Ascending aorta (tissue), 2 donors: ENCODE measurements around the gene ATP10A. TPM values are rescaled to one million over a fixed set of nuclear protein-coding genes. Genes with fewer than 3 reads are reported as not detected.

ENCODE experiments used
- DNase-seq, 2 donors: peaks; one replicate each; pipeline ENCODE4 v3.0.0-alpha.2; 2019; ENCODE audit warnings: low spot score in 2 of 2
- H3K27ac ChIP-seq, 2 donors: fragments of 200-600 bp; sonication (generic); one replicate each; pipeline ENCODE4 v1.5.1; 2016 to 2017; ENCODE audit warnings: mild to moderate bottlenecking in 1 of 2
- H3K27me3 ChIP-seq: fragments of 200-600 bp; sonication (generic); one replicate; pipeline ENCODE4 v1.5.1; 2017
- H3K36me3 ChIP-seq, 2 donors: fragments of 200-600 bp; sonication (generic); one replicate each; pipeline ENCODE4 v1.5.1; 2016
- H3K4me1 ChIP-seq, 2 donors: fragments of 200-600 bp; sonication (generic); one replicate each; pipeline ENCODE4 v1.5.1; 2016 to 2017; ENCODE audit warnings: mild to moderate bottlenecking in 1 of 2
- H3K4me3 ChIP-seq, 2 donors: fragments of 200-600 bp; sonication (generic); one replicate each; pipeline ENCODE4 v1.5.1; 2016 to 2017; ENCODE audit warnings: mild to moderate bottlenecking in 1 of 2
- H3K9me3 ChIP-seq, 2 donors: fragments of 200-600 bp; sonication (generic); one replicate each; pipeline ENCODE4 v1.5.1; 2016
- CTCF ChIP-seq, 3 experiments: fragments of 200-600 bp in 2 of 3; fragments of 450-650 bp in 1 of 3; sonication (generic) in 2 of 3; IDR thresholded peaks; one replicate each; pipeline ENCODE4 v1.5.1; 2016 to 2019; ENCODE audit warnings: antibody characterized with exemption in 3 of 3, mild to moderate bottlenecking in 1 of 3, moderate library complexity in 1 of 3
- intact Hi-C: fragments of 100-400 bp; cut with DNase I; formaldehyde crosslinking; loops from one replicate; pipeline ENCODE4 v1.15.1; 2023
- total RNA-seq: library from RNA; depleted of rRNA; stranded (reverse); fragments of >200 nt; gene quantifications from one replicate; pipeline ENCODE4 v1.1.0, GENCODE V29; 2016

Gene ATP10A
- total RNA-seq, 1 donor from 2014 or later, result 26.7 TPM

- intact Hi-C loops, result no loop called here
- no peaks in the 10 kb centered on the region for H3K9me3 ChIP-seq
- peaks cover 0 to 25% of the 10 kb centered on the region in 2 donors for H3K36me3 ChIP-seq
- peak in 1 of 2 donors; percentile 58 for DNase-seq
- peaks cover 16 to 60% of the 10 kb centered on the region in 2 donors for H3K4me1 ChIP-seq
- H3K27ac ChIP-seq, result peak overlapping the region; percentile 80 to 85
- no peak for TF ChIP-seq CTCF (IDR thresholded peaks at IDR 0.05)
- H3K4me3 ChIP-seq, result no peak overlapping the region
- H3K27me3 ChIP-seq, result no peaks in the 10 kb centered on the region
Observed at GRCh38 chr15:25733856-25734679, 129.1 kb downstream of the ATP10A start.

GRCh38 chr15:25733036-25733855 is 129.9 kb downstream of the ATP10A start:
- intact Hi-C loops, result no loop called here

GRCh38 chr15:25732191-25732590 is 130.9 kb downstream of the ATP10A start:
- Histone ChIP-seq H3K36me3 (peaks cover under 1 to 37% of the 10 kb centered on the region in 2 donors), H3K9me3 (no peaks in the 10 kb centered on the region), H3K4me1 (peaks cover 10 to 44% of the 10 kb centered on the region in 2 donors), H3K27ac (peak overlapping the region in 1 of 2 donors; percentile 48), H3K27me3 (no peaks in the 10 kb centered on the region), H3K4me3 (no peak overlapping the region)
- TF ChIP-seq CTCF (IDR thresholded peaks at IDR 0.05), result no peak
- intact Hi-C loops, result no loop called here
- peak in 1 of 2 donors; percentile 56 for DNase-seq

More at GRCh38 chr15:25733036-25733855, 129.9 kb downstream of the ATP10A start:
- Histone ChIP-seq H3K27me3 (no peaks in the 10 kb centered on the region), H3K9me3 (no peaks in the 10 kb centered on the region), H3K4me3 (no peak overlapping the region), H3K27ac (peak overlapping the region; percentile 80 to 85), H3K36me3 (peaks cover 0 to 29% of the 10 kb centered on the region in 2 donors), H3K4me1 (peaks cover 10 to 52% of the 10 kb centered on the region in 2 donors)
- DNase-seq, result peak in 1 of 2 donors; percentile 60
- no peak for TF ChIP-seq CTCF (IDR thresholded peaks at IDR 0.05)

GRCh38 chr15:25731411-25731810 is 131.7 kb downstream of the ATP10A start:
- H3K27ac ChIP-seq, result peak overlapping the region in 1 of 2 donors; percentile 48
- H3K36me3 ChIP-seq, result peaks cover 5 to 43% of the 10 kb centered on the region in 2 donors
- H3K4me1 ChIP-seq, result peaks cover 7 to 38% of the 10 kb centered on the region in 2 donors
- H3K4me3 ChIP-seq, result no peak overlapping the region
- H3K27me3 ChIP-seq, result no peaks in the 10 kb centered on the region
- peak in 1 of 2 donors; percentile 45 for DNase-seq
- intact Hi-C loops, result no loop called here
- H3K9me3 ChIP-seq, result no peaks in the 10 kb centered on the region
- no peak for TF ChIP-seq CTCF (IDR thresholded peaks at IDR 0.05)

- no peak for TF ChIP-seq CTCF (IDR thresholded peaks at IDR 0.05)
- DNase-seq, result no peak
- H3K4me3 ChIP-seq, result no peak overlapping the region
- H3K4me1 ChIP-seq, result peaks cover 3 to 33% of the 10 kb centered on the region in 2 donors
- no peaks in the 10 kb centered on the region for H3K9me3 ChIP-seq
- peaks cover 10 to 47% of the 10 kb centered on the region in 2 donors for H3K36me3 ChIP-seq
- no peaks in the 10 kb centered on the region for H3K27me3 ChIP-seq
- H3K27ac ChIP-seq, result no peak overlapping the region
- intact Hi-C loops, result no loop called here
Observed at GRCh38 chr15:25730918-25731317, 132.2 kb downstream of the ATP10A start.
